ENCODE results near the gene GPR78. TPM values are rescaled to one million over a fixed set of nuclear protein-coding genes. Genes with fewer than 3 reads are reported as not detected.

GPR78 gene
- total RNA-seq, 1 experiment from 2014 or later = not detected

DNA sequence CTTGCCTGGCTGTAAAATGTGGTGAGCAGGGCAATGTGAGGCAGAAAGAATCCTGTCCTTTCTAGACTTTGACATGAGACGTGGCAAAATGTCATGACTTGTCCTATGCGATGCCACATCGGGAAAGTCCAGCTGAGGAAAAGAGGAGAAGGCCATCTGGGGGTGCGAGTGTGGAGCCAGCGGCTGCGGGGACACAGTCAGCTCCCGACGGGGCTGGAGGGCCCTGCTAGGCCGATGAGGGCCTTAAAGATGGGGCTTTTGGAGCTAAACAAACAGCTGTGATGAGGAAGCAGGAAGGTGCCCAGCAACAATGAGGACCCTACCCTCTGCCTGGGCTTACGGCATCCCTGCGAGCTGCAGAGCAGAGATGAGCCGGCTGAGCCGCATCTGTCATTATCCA, 20.1 kb downstream of the GPR78 start:
- TF ChIP-seq, protein P1, sequence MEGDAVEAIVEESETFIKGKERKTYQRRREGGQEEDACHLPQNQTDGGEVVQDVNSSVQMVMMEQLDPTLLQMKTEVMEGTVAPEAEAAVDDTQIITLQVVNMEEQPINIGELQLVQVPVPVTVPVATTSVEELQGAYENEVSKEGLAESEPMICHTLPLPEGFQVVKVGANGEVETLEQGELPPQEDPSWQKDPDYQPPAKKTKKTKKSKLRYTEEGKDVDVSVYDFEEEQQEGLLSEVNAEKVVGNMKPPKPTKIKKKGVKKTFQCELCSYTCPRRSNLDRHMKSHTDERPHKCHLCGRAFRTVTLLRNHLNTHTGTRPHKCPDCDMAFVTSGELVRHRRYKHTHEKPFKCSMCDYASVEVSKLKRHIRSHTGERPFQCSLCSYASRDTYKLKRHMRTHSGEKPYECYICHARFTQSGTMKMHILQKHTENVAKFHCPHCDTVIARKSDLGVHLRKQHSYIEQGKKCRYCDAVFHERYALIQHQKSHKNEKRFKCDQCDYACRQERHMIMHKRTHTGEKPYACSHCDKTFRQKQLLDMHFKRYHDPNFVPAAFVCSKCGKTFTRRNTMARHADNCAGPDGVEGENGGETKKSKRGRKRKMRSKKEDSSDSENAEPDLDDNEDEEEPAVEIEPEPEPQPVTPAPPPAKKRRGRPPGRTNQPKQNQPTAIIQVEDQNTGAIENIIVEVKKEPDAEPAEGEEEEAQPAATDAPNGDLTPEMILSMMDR (IDR thresholded peaks at IDR 0.05; ENCODE audit: unreplicated experiment) = no peak
- Mint-ChIP-seq H3K27ac (ENCODE audit: unreplicated experiment) (no peak overlapping the region), H3K4me1 (ENCODE audit: low read depth, unreplicated experiment) (peaks cover 9% of the 10 kb centered on the region), H3K27me3 (ENCODE audit: unreplicated experiment) (peaks cover 16% of the 10 kb centered on the region), H3K9me3 (ENCODE audit: low read depth, unreplicated experiment) (no peaks in the 10 kb centered on the region), H3K36me3 (ENCODE audit: insufficient read depth, unreplicated experiment) (no peaks in the 10 kb centered on the region), H3K4me3 (ENCODE audit: low read depth, unreplicated experiment) (no peak overlapping the region)
- intact Hi-C loops (cut with micrococcal nuclease; ENCODE audit: unreplicated experiment) = no loop called here
- no TSS peak for BruUV-seq (replicated peaks)
- no peak for DNase-seq
- CTCF ChIA-PET = no interaction called here

DNA sequence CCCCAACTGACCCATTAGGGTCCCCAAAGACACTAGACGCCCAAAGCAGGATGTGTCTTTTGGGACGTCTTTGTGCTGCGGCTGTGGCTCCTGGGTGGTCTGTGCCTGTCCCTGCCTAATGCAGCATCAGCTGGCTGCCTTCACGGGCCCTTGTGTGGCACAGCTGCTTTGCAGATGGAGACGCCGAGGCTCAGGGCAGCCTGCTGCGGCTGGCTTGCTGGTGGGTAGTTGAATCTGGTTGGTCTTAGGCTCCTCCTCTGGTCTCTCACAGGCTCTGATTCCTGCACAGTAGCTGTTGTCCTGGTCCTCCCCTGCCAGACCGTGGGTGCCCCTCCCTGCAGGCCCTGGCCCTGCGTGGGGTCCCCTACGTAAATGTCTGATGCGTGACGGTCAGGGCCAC, 20.5 kb downstream of the GPR78 start:
- TF ChIP-seq, protein P1 (IDR thresholded peaks at IDR 0.05; ENCODE audit: unreplicated experiment) = no peak
- no peak for DNase-seq
- intact Hi-C loops (cut with micrococcal nuclease; ENCODE audit: unreplicated experiment) = no loop called here
- BruUV-seq (replicated peaks) = no TSS peak
- Mint-ChIP-seq H3K9me3 (ENCODE audit: low read depth, unreplicated experiment) (no peaks in the 10 kb centered on the region), H3K27me3 (ENCODE audit: unreplicated experiment) (peaks cover 16% of the 10 kb centered on the region), H3K27ac (ENCODE audit: unreplicated experiment) (no peak overlapping the region), H3K4me1 (ENCODE audit: low read depth, unreplicated experiment) (peaks cover 9% of the 10 kb centered on the region), H3K36me3 (ENCODE audit: insufficient read depth, unreplicated experiment) (no peaks in the 10 kb centered on the region), H3K4me3 (ENCODE audit: low read depth, unreplicated experiment) (no peak overlapping the region)
- CTCF ChIA-PET = no interaction called here

DNA sequence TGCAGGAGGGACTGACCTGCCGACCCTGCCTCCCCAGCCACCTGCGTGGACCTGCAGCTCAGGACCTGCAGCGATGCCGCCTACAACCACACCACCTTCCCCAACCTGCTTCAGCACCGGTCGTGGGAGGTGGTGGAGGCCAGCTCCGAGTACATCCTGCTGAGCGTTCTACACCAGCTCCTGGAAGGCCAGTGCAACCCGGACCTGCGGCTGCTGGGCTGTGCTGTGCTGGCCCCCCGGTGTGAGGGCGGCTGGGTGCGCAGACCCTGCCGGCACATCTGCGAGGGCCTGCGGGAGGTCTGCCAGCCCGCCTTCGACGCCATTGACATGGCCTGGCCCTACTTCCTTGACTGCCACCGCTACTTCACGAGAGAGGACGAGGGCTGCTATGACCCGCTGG, 20.9 kb downstream of the GPR78 start:
- Mint-ChIP-seq H3K4me3 (ENCODE audit: low read depth, unreplicated experiment) (no peak overlapping the region), H3K27me3 (ENCODE audit: unreplicated experiment) (peaks cover 16% of the 10 kb centered on the region), H3K36me3 (ENCODE audit: insufficient read depth, unreplicated experiment) (no peaks in the 10 kb centered on the region), H3K4me1 (ENCODE audit: low read depth, unreplicated experiment) (peaks cover 9% of the 10 kb centered on the region), H3K27ac (ENCODE audit: unreplicated experiment) (no peak overlapping the region), H3K9me3 (ENCODE audit: low read depth, unreplicated experiment) (no peaks in the 10 kb centered on the region)
- TF ChIP-seq, protein P1 (IDR thresholded peaks at IDR 0.05; ENCODE audit: unreplicated experiment) = no peak
- CTCF ChIA-PET = no interaction called here
- BruUV-seq (replicated peaks) = no TSS peak
- intact Hi-C loops (cut with micrococcal nuclease; ENCODE audit: unreplicated experiment) = no loop called here
- DNase-seq = no peak

DNA sequence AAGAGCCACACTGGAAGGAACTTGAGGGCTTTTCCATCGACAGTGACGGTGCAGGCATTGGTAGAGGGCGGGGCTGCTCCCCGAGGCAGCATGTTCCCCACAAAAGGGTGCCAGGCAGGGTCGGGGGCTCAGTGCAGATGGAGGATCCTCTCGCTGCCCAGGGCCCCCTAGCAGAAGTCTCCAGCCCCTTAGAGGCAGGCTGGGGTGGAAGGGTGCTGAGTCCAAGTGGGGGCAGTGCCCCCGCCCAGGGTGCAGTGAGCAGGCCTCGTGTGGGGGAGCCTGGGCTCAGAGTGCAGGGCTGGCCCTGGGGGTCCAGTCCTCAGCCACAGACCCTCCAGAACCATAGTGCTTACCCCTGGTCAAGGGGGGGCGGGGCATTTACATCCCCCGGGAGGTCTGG, 21.4 kb downstream of the GPR78 start:
- CTCF ChIA-PET = no interaction called here
- DNase-seq = no peak

More for the DNA sequence above, 21.4 kb downstream of the GPR78 start:
- intact Hi-C loops (cut with micrococcal nuclease; ENCODE audit: unreplicated experiment) = no loop called here
- H3K27ac Mint-ChIP-seq (ENCODE audit: unreplicated experiment) = no peak overlapping the region
- no TSS peak for BruUV-seq (replicated peaks)
- H3K4me3 Mint-ChIP-seq (ENCODE audit: low read depth, unreplicated experiment) = no peak overlapping the region
- no peaks in the 10 kb centered on the region for H3K9me3 Mint-ChIP-seq (ENCODE audit: low read depth, unreplicated experiment)
- H3K4me1 Mint-ChIP-seq (ENCODE audit: low read depth, unreplicated experiment) = peaks cover 9% of the 10 kb centered on the region
- H3K27me3 Mint-ChIP-seq (ENCODE audit: unreplicated experiment) = peaks cover 16% of the 10 kb centered on the region
- no peaks in the 10 kb centered on the region for H3K36me3 Mint-ChIP-seq (ENCODE audit: insufficient read depth, unreplicated experiment)
- TF ChIP-seq, protein P1 (IDR thresholded peaks at IDR 0.05; ENCODE audit: unreplicated experiment) = no peak

All from Calu3 (cell line).